Transverse colon (tissue), 4 donors: Measurements from ENCODE around the gene ANKS1B. TPM values are rescaled to one million over a fixed set of nuclear protein-coding genes. Genes with fewer than 3 reads are reported as not detected.

Source experiments
- DNase-seq: peaks from one replicate; pipeline ENCODE4 v3.0.0-alpha.2; 2019
- H3K27ac ChIP-seq, 4 donors: fragments of 200-600 bp; sonication (generic); 2 replicates each; pipeline ENCODE4 v1.5.1; 2016 to 2018; ENCODE audit warnings: inconsistent platforms in 4 of 4
- H3K27me3 ChIP-seq: fragments of 200-600 bp; sonication (generic); 2 replicates; pipeline ENCODE4 v1.5.1; 2017; ENCODE audit warnings: inconsistent platforms
- H3K36me3 ChIP-seq, 4 donors: fragments of 200-600 bp; sonication (generic); 2 replicates each; pipeline ENCODE4 v1.5.1; 2017 to 2019; ENCODE audit warnings: inconsistent platforms in 4 of 4
- H3K4me1 ChIP-seq, 4 donors: fragments of 200-600 bp; sonication (generic); 2 replicates each; pipeline ENCODE4 v1.5.1; 2017 to 2020; ENCODE audit warnings: inconsistent platforms in 4 of 4
- H3K4me3 ChIP-seq, 4 donors: fragments of 200-600 bp; sonication (generic); 1 replicate in 1 of 4; 2 replicates in 3 of 4; pipeline versions ENCODE4 v1.5.1 to v1.6.1; 2017 to 2019; ENCODE audit warnings: inconsistent platforms in 4 of 4
- H3K9me3 ChIP-seq, 2 donors: fragments of 200-600 bp; sonication (generic); 2 replicates each; pipeline ENCODE4 v1.5.1; 2017 to 2019; ENCODE audit warnings: inconsistent platforms in 2 of 2
- CTCF ChIP-seq, 5 experiments: fragments of 200-600 bp in 3 of 5; fragments of 450-650 bp in 2 of 5; sonication (generic) in 3 of 5; IDR thresholded peaks; 1 replicate in 2 of 5; 2 replicates in 3 of 5; pipeline ENCODE4 v1.5.1; 2016 to 2017; ENCODE audit warnings: antibody characterized with exemption in 5 of 5, inconsistent platforms in 3 of 5, mild to moderate bottlenecking in 2 of 5, moderate library complexity in 1 of 5
- EP300 ChIP-seq: sonication (generic); formaldehyde crosslinking; IDR thresholded peaks from one replicate; pipeline ENCODE4 v1.6.1; 2017; ENCODE audit warnings: antibody characterized with exemption, low read depth
- POLR2A ChIP-seq: fragments of 450-650 bp; IDR thresholded peaks from one replicate; pipeline ENCODE4 v1.6.1; 2016; ENCODE audit warnings: antibody characterized with exemption, mild to moderate bottlenecking, moderate library complexity
- POLR2AphosphoS5 ChIP-seq, 3 donors: sonication (generic); formaldehyde crosslinking; IDR thresholded peaks; one replicate each; pipeline ENCODE4 v1.6.1; 2016; ENCODE audit warnings: antibody characterized with exemption in 3 of 3
- WGBS, 2 donors: methylation state at CpG; one replicate each; pipeline ENCODE4 v1.1.5; 2018; ENCODE audit warnings: low coverage in 1 of 2; 5-methylcytosine and 5-hydroxymethylcytosine counted together
- in situ Hi-C, 4 donors: fragments of 200-750 bp; cut with MboI; loops; one replicate each; pipeline versions ENCODE4 v1.15.0 to v1.15.1; 2017; ENCODE audit warnings: low sequenced_read_pairs in 3 of 4, low pct_ligation_motif_present in 1 of 4, low pct_unique_long_range_greater_than_20kb in 1 of 4
- intact Hi-C: fragments of 100-400 bp; cut with DNase I; formaldehyde crosslinking; loops from one replicate; pipeline ENCODE4 v1.15.1; 2023; ENCODE audit warnings: low total_unique reads
- total RNA-seq, 4 donors: library from RNA; depleted of rRNA; stranded (reverse); fragments of >200 nt; gene quantifications; one replicate each; pipeline ENCODE4 v1.1.0, GENCODE V29; 2016

The ANKS1B gene
- total RNA-seq, 4 donors from 2014 or later, result 1.4 to 6.4 (median 3.5) TPM; not detected in 1

- Histone ChIP-seq H3K27ac (no peak overlapping the region), H3K36me3 (no peaks in the 10 kb centered on the region), H3K9me3 (no peaks in the 10 kb centered on the region), H3K27me3 (no peaks in the 10 kb centered on the region), H3K4me3 (no peak overlapping the region), H3K4me1 (no peaks in the 10 kb centered on the region)
- TF ChIP-seq POLR2AphosphoS5 (IDR thresholded peaks at IDR 0.05) (no peak), EP300 (no peak), CTCF (IDR thresholded peaks at IDR 0.05) (no peak), POLR2A (no peak)
- no peak for DNase-seq
- WGBS, 2 donors, result 51 to 69% methylated on average over 3 to 5 of the region's 5 CpGs
- intact Hi-C loops, result no loop called here
- in situ Hi-C loops, result no loop called here
Observed at GRCh38 chr12:99223579-99223978, 761.2 kb downstream of the ANKS1B start.

- in situ Hi-C loops (no loop called here), intact Hi-C loops (no loop called here)
- WGBS, 2 donors, result 60 to 61% methylated on average over 5 of the region's 5 CpGs
- Histone ChIP-seq H3K27me3 (no peaks in the 10 kb centered on the region), H3K36me3 (no peaks in the 10 kb centered on the region), H3K27ac (no peak overlapping the region), H3K4me1 (no peaks in the 10 kb centered on the region), H3K4me3 (no peak overlapping the region), H3K9me3 (peaks cover 0 to 10% of the 10 kb centered on the region in 2 donors)
- DNase-seq, result no peak
- TF ChIP-seq POLR2AphosphoS5 (IDR thresholded peaks at IDR 0.05) (no peak), CTCF (IDR thresholded peaks at IDR 0.05) (no peak), POLR2A (no peak)
Observed at GRCh38 chr12:99213047-99213446, 771.7 kb downstream of the ANKS1B start.

GRCh38 chr12:99212275-99212674, 772.5 kb downstream of the ANKS1B start:
- intact Hi-C loops (no loop called here), in situ Hi-C loops (no loop called here)
- no peak for DNase-seq
- Histone ChIP-seq H3K36me3 (no peaks in the 10 kb centered on the region), H3K4me3 (no peak overlapping the region), H3K9me3 (peaks cover 0 to 10% of the 10 kb centered on the region in 2 donors), H3K27ac (no peak overlapping the region), H3K27me3 (no peaks in the 10 kb centered on the region), H3K4me1 (no peaks in the 10 kb centered on the region)
- TF ChIP-seq POLR2A (no peak), CTCF (IDR thresholded peaks at IDR 0.05) (no peak), POLR2AphosphoS5 (IDR thresholded peaks at IDR 0.05) (no peak), EP300 (no peak)
- 41% methylated on average over 2 of the region's 2 CpGs; no CpG with 5 or more reads in 1 of the 2 donors for WGBS, 2 donors

- in situ Hi-C loops, result no loop called here
- WGBS, 2 donors, result 88 to 92% methylated on average over 1 of the region's 1 CpG
- intact Hi-C loops, result no loop called here
Observed at GRCh38 chr12:99205111-99205510, 779.6 kb downstream of the ANKS1B start.

More at GRCh38 chr12:99205111-99205510, 779.6 kb downstream of the ANKS1B start:
- H3K4me3 ChIP-seq, result no peak overlapping the region
- no peaks in the 10 kb centered on the region for H3K27me3 ChIP-seq
- no peak for TF ChIP-seq POLR2AphosphoS5 (IDR thresholded peaks at IDR 0.05)
- no peak for TF ChIP-seq POLR2A
- TF ChIP-seq EP300, result no peak
- no peak for TF ChIP-seq CTCF (IDR thresholded peaks at IDR 0.05)
- no peaks in the 10 kb centered on the region for H3K4me1 ChIP-seq
- H3K27ac ChIP-seq, result no peak overlapping the region
- no peak for DNase-seq
- H3K9me3 ChIP-seq, result peaks cover 0 to 9% of the 10 kb centered on the region in 2 donors
- no peaks in the 10 kb centered on the region for H3K36me3 ChIP-seq
